ENCODE measurements around the gene RPL36AL. TPM values are rescaled to one million over a fixed set of nuclear protein-coding genes. Genes with fewer than 3 reads are reported as not detected.
"Not testable (repeated sequence)": the region's sequence is repeated elsewhere in the genome, so short reads cannot be mapped to it uniquely, and the experiment has no call there.

RPL36AL gene
- polyA plus RNA-seq, 2 of the 4 experiments (the other 2 are of a cell fraction), result 390 to 469 TPM

GRCh38 chr14:49585803-49586672, 34.4 kb downstream of the RPL36AL start, which contains the start of gene RPS29 (continued):
- TF ChIP-seq POLR2AphosphoS2 (conservative IDR thresholded peaks at IDR 0.05; ENCODE audit: low read length) (no peak), E2F6 (IDR thresholded peaks at IDR 0.05; ENCODE audit: borderline replicate concordance, low read depth) (0 out of 2 replicates have a peak, but pooled peaks have one; percentile 36), REST (IDR thresholded peaks at IDR 0.05) (no peak), ZFP36 (IDR thresholded peaks at IDR 0.05; ENCODE audit: borderline replicate concordance, partially characterized antibody) (no peak), EP300 (IDR thresholded peaks at IDR 0.05) (no peak), BHLHE40 (IDR thresholded peaks at IDR 0.05; ENCODE audit: low read depth, low read length) (no peak), RCOR1 (IDR thresholded peaks at IDR 0.05; ENCODE audit: low read depth, low read length) (no peak), SREBF2 (IDR thresholded peaks at IDR 0.05) (peak; percentile 89), RFX5 (IDR thresholded peaks at IDR 0.05) (0 out of 2 replicates have a peak, but pooled peaks have one; percentile 56), FOSL2 (IDR thresholded peaks at IDR 0.05) (0 out of 2 replicates have a peak, but pooled peaks have one; percentile 14), FOSL2 (CRISPR knock-in tag; IDR thresholded peaks at IDR 0.05) (peak; percentile 98), HOXB13 (CRISPR knock-in tag; IDR thresholded peaks at IDR 0.05; ENCODE audit: low read depth) (no peak), POLR2A (IDR thresholded peaks at IDR 0.05; ENCODE audit: low read length) (peak; percentile 78), CHD4 (IDR thresholded peaks at IDR 0.05; ENCODE audit: borderline replicate concordance) (no peak), SMC3 (IDR thresholded peaks at IDR 0.05) (no peak), HDAC2 (IDR thresholded peaks at IDR 0.05) (no peak), CBX2 (IDR thresholded peaks at IDR 0.05; ENCODE audit: borderline replicate concordance, low read depth) (no peak), EHMT2 (IDR thresholded peaks at IDR 0.05; ENCODE audit: low read depth) (no peak), RAD21 (conservative IDR thresholded peaks at IDR 0.05 in 1 of 2, IDR thresholded peaks at IDR 0.05 in 1 of 2) (no peak), KDM5A (IDR thresholded peaks at IDR 0.05) (no peak), CTCF (IDR thresholded peaks at IDR 0.05) (no peak), FOXS1 (CRISPR knock-in tag; IDR thresholded peaks at IDR 0.05) (no peak), HOXB5 (CRISPR knock-in tag; IDR thresholded peaks at IDR 0.05) (no peak), HOXA7 (CRISPR knock-in tag; IDR thresholded peaks at IDR 0.05) (no peak; the same call in 1 of the 2 replicates)

- peak in 1 of 2 experiments; percentile 36 for DNase-seq (ENCODE audit: low read depth in 1 of 2, low spot score in 1 of 2)
- ATAC-seq, FAIRE-seq, H3K9me3 ChIP-seq: not testable (repeated sequence)
- H3K4me2 ChIP-seq, result peak overlapping the region; percentile 82
- peak overlapping the region; percentile 64 for H3K4me3 ChIP-seq
- ChIA-PET CTCF (interaction anchor here (0.7 to 1.2 kb wide), 2 partner anchors 13 to 24 kb away, joined by 3 to 4 read pairs; no protein-coding TSS in a partner anchor), POLR2A (interaction anchor here (1.2 to 3.1 kb wide), 3 partner anchors 10 to 49 kb away, joined by 3 to 50 read pairs (median 15); partner anchors contain the start of genes MGAT2 and RPL36AL)
- peaks cover 30% of the 10 kb centered on the region for H3K4me1 ChIP-seq
- peak overlapping the region; percentile 86 to 96 for H3K27ac ChIP-seq
- 2% methylated on average over 32 of the region's 32 CpGs for WGBS (ENCODE audit: missing lambda C conversion rate)
Observed at GRCh38 chr14:49584981-49585640, 35.3 kb downstream of the RPL36AL start.

All from A549 (cell line).